ENCODE data around the gene RPN2. TPM values are rescaled to one million over a fixed set of nuclear protein-coding genes. Genes with fewer than 3 reads are reported as not detected.
A peak's percentile ranks its signal among the peaks of the same experiment; 100 is the strongest.

The RPN2 gene
- total and polyA plus RNA-seq, 2 of the 13 experiments (the other 11 are each of a cell fraction or from before 2014, with no cell fraction given): 587 to 1,818 TPM

GRCh38 chr20:37205130-37205529, 26.0 kb downstream of the RPN2 start:
- Histone ChIP-seq H3K4me2 (ENCODE audit: low read depth, low read length) (no peak overlapping the region), H3K4me1 (ENCODE audit: insufficient read depth, low read length) (no peaks in the 10 kb centered on the region), H3K4me3 (replicated peaks in 1 of 3; ENCODE audit: insufficient read depth in 1 of 3, low read depth in 2 of 3, low read length in 3 of 3) (no peak overlapping the region), H3K36me3 (replicated peaks in 1 of 2; ENCODE audit: control insufficient read depth in 1 of 2, insufficient read depth in 2 of 2, low read length in 2 of 2) (peaks cover 56 to 97% of the 10 kb centered on the region in 2 experiments), H2AFZ (ENCODE audit: low read length) (no peak overlapping the region), H3K9ac (ENCODE audit: insufficient read depth, low read depth, low read length) (no peak overlapping the region), H4K20me1 (ENCODE audit: insufficient read depth, low read length) (peaks cover 16% of the 10 kb centered on the region; the same call in 1 of the 2 replicates), H3K79me2 (ENCODE audit: insufficient read depth, low read length) (peaks cover 10% of the 10 kb centered on the region), H3K27me3 (ENCODE audit: control insufficient read depth in 1 of 2, insufficient read depth in 2 of 2, low read length in 2 of 2) (no peaks in the 10 kb centered on the region), H3K27ac (ENCODE audit: extremely low read length, insufficient read depth, low read length) (no peak overlapping the region), H3K9me3 (ENCODE audit: low read length) (no peaks in the 10 kb centered on the region)
- ChIA-PET POLR2A (no interaction called here), CTCF (ENCODE audit: low intra/inter-chr PET ratio, low total read pairs) (interaction anchor here (3.8 kb wide), 1 partner anchor 329 kb away, joined by 40 read pairs; no protein-coding TSS in a partner anchor)
- no peak for FAIRE-seq
- ATAC-seq: no peak
- intact Hi-C loops (cut with micrococcal nuclease; ENCODE audit: unreplicated experiment): no loop called here
- in situ Hi-C loops (cut with HindIII; ENCODE audit: extremely low pct_ligation_motif_present, low pct_unique_long_range_greater_than_20kb): no loop called here
- TF ChIP-seq RBM22 (optimal IDR thresholded peaks at IDR 0.05; ENCODE audit: low read length) (peak; percentile 32), TFDP1 (CRISPR knock-in tag; IDR thresholded peaks at IDR 0.05; ENCODE audit: borderline replicate concordance) (no peak)
- 96% methylated on average over 6 of the region's 6 CpGs for WGBS (ENCODE audit: low lambda C conversion rate)
- no peak for DNase-seq (ENCODE audit: low spot score)
- BruUV-seq (replicated peaks): no TSS peak

GRCh38 chr20:37205794-37206193, 26.7 kb downstream of the RPN2 start:
- peaks cover 51 to 90% of the 10 kb centered on the region in 2 experiments for H3K36me3 ChIP-seq (replicated peaks in 1 of 2; ENCODE audit: control insufficient read depth in 1 of 2, insufficient read depth in 2 of 2, low read length in 2 of 2)
- peaks cover 7% of the 10 kb centered on the region for H3K79me2 ChIP-seq (ENCODE audit: insufficient read depth, low read length)
- no peak overlapping the region for H3K4me2 ChIP-seq (ENCODE audit: low read depth, low read length)
- H3K4me1 ChIP-seq (ENCODE audit: insufficient read depth, low read length): no peaks in the 10 kb centered on the region
- peaks cover 16% of the 10 kb centered on the region; the same call in 1 of the 2 replicates for H4K20me1 ChIP-seq (ENCODE audit: insufficient read depth, low read length)
- ChIA-PET POLR2A (no interaction called here), CTCF (ENCODE audit: low intra/inter-chr PET ratio, low total read pairs) (no interaction called here)
- no peaks in the 10 kb centered on the region for H3K9me3 ChIP-seq (ENCODE audit: low read length)
- DNase-seq (ENCODE audit: low spot score) (no peak), FAIRE-seq (no peak), ATAC-seq (no peak)
- intact Hi-C loops (cut with micrococcal nuclease; ENCODE audit: unreplicated experiment): no loop called here
- no peak overlapping the region for H3K4me3 ChIP-seq (replicated peaks in 1 of 3; ENCODE audit: insufficient read depth in 1 of 3, low read depth in 2 of 3, low read length in 3 of 3)
- H3K9ac ChIP-seq (ENCODE audit: insufficient read depth, low read depth, low read length): no peak overlapping the region
- H3K27ac ChIP-seq (ENCODE audit: extremely low read length, insufficient read depth, low read length): no peak overlapping the region
- in situ Hi-C loops (cut with HindIII; ENCODE audit: extremely low pct_ligation_motif_present, low pct_unique_long_range_greater_than_20kb): no loop called here
- no peak overlapping the region for H2AFZ ChIP-seq (ENCODE audit: low read length)
- BruUV-seq (replicated peaks): TSS peak; percentile 4
- no peaks in the 10 kb centered on the region for H3K27me3 ChIP-seq (ENCODE audit: control insufficient read depth in 1 of 2, insufficient read depth in 2 of 2, low read length in 2 of 2)
- WGBS (ENCODE audit: low lambda C conversion rate): over 99% methylated on average over 2 of the region's 2 CpGs
- TF ChIP-seq ARID4A (CRISPR knock-in tag; IDR thresholded peaks at IDR 0.05; ENCODE audit: borderline replicate concordance): no peak
- no peak for TF ChIP-seq ZNF670 (CRISPR knock-in tag; IDR thresholded peaks at IDR 0.05; ENCODE audit: borderline replicate concordance)
- no peak for TF ChIP-seq ATF1 (CRISPR knock-in tag; IDR thresholded peaks at IDR 0.05)
- no peak for TF ChIP-seq GPBP1L1 (CRISPR knock-in tag; IDR thresholded peaks at IDR 0.05)
- TF ChIP-seq TRAFD1 (CRISPR knock-in tag; IDR thresholded peaks at IDR 0.05; ENCODE audit: borderline replicate concordance): no peak
- TF ChIP-seq HNRNPUL1 (IDR thresholded peaks at IDR 0.05; ENCODE audit: low read depth, low read length): no peak
- no peak for TF ChIP-seq STAT5B (CRISPR knock-in tag; IDR thresholded peaks at IDR 0.05)
- TF ChIP-seq BRCA1 (CRISPR knock-in tag; IDR thresholded peaks at IDR 0.05): no peak

Data from HepG2 (cell line).